ENCODE measurements around the gene PLA2G6. TPM values are rescaled to one million over a fixed set of nuclear protein-coding genes. Genes with fewer than 3 reads are reported as not detected.

The PLA2G6 gene
- total RNA-seq, 1 experiment from 2014 or later: 36.0 TPM

DNA sequence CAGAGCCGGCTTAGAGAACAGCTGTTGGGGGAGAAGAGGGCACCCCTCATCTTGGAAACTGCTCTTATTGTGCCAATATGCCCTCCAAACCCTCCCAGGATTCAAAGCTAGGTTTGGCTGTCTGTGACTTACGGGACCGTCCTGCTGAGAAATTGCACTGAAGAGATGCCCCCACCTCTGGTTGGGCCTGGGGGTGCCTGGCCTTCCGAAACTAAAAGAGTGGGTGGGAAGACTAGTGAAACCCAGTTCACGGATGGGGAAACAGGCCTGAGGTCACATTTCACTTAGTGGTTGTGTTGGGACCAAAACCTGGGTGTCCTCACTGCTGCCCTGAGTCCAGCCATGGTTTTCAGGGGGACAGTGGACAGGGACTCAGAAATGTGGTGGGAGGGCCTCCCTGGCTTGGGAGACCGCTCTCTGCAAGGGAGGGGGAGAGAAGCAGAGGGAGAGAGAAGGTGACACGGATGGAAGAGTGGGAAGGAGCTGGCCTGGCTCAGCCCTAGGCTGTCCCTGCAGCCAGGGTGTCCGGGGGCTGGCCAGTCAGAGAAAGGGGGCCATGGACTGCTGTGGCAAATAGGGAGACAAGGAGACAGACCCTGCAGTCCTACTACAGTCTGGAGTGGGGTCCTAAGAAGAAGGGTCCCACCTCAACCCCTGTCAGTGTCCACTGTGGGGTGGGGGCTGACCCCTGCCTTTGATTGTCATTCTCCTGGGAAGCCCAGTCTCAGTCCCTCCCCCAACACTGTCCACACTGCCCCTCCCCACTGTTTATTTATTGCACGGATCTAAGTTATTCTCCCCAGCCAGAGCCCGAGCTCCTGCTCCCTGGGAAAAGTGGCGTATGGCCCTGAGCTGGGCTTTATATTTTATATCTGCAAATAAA is 33.8 kb upstream of the PLA2G6 start:
- no peak overlapping the region for H2AFZ ChIP-seq (ENCODE audit: low read depth, low read length, poor library complexity, severe bottlenecking)
- no peak overlapping the region for H3K4me3 ChIP-seq (replicated peaks in 1 of 2; ENCODE audit: low read depth in 1 of 2, low read length in 2 of 2)
- ATAC-seq: no peak
- H3K4me1 ChIP-seq (ENCODE audit: control insufficient read depth in 1 of 2, insufficient read depth in 2 of 2, low read length in 2 of 2): peaks cover 24 to 54% of the 10 kb centered on the region in 2 experiments
- no peaks in the 10 kb centered on the region for H3K27me3 ChIP-seq (ENCODE audit: insufficient read depth, low read length)
- BruUV-seq (replicated peaks): no TSS peak
- ChIA-PET RAD21 (ENCODE audit: low non-redundant PET in 1 of 2, low total read pairs in 2 of 2, uncharacterized antibody in 2 of 2, unreplicated experiment in 2 of 2) (interaction anchor here in 1 of 2 experiments (0.6 to 1.3 kb wide), 2 partner anchors 21 to 117 kb away, joined by 3 read pairs; no protein-coding TSS in a partner anchor), CTCF (no interaction called here), POLR2A (interaction anchor here (1.3 kb wide), 1 partner anchor 14 kb away, joined by 4 read pairs; the partner anchor contains the start of gene MAFF)
- no peaks in the 10 kb centered on the region for H3K9me3 ChIP-seq (ENCODE audit: control insufficient read depth in 1 of 2, insufficient read depth in 1 of 2, low read depth in 1 of 2, low read length in 2 of 2)
- intact Hi-C loops (cut with micrococcal nuclease): loop anchor here (5.0 kb wide), 1 partner anchor 102 kb away; the partner anchor contains the start of gene CSNK1E
- no peak for DNase-seq (ENCODE audit: low read depth, low spot score)
- no peak overlapping the region for H3K4me2 ChIP-seq (ENCODE audit: low read length)
- peaks cover 0 to 13% of the 10 kb centered on the region in 2 experiments; a peak in 1 of 4 replicates for H3K36me3 ChIP-seq (ENCODE audit: control insufficient read depth in 1 of 2, insufficient read depth in 2 of 2, low read length in 2 of 2)
- peaks cover 30% of the 10 kb centered on the region for H3K79me2 ChIP-seq (ENCODE audit: insufficient read depth, low read length)
- no peaks in the 10 kb centered on the region for H3K9me2 ChIP-seq (ENCODE audit: insufficient read depth)
- H3K9ac ChIP-seq (ENCODE audit: low read length): no peak overlapping the region
- no peak overlapping the region; the same call in 1 of the 2 replicates for H3K27ac ChIP-seq (ENCODE audit: low read depth, low read length)
- TF ChIP-seq, protein P1, sequence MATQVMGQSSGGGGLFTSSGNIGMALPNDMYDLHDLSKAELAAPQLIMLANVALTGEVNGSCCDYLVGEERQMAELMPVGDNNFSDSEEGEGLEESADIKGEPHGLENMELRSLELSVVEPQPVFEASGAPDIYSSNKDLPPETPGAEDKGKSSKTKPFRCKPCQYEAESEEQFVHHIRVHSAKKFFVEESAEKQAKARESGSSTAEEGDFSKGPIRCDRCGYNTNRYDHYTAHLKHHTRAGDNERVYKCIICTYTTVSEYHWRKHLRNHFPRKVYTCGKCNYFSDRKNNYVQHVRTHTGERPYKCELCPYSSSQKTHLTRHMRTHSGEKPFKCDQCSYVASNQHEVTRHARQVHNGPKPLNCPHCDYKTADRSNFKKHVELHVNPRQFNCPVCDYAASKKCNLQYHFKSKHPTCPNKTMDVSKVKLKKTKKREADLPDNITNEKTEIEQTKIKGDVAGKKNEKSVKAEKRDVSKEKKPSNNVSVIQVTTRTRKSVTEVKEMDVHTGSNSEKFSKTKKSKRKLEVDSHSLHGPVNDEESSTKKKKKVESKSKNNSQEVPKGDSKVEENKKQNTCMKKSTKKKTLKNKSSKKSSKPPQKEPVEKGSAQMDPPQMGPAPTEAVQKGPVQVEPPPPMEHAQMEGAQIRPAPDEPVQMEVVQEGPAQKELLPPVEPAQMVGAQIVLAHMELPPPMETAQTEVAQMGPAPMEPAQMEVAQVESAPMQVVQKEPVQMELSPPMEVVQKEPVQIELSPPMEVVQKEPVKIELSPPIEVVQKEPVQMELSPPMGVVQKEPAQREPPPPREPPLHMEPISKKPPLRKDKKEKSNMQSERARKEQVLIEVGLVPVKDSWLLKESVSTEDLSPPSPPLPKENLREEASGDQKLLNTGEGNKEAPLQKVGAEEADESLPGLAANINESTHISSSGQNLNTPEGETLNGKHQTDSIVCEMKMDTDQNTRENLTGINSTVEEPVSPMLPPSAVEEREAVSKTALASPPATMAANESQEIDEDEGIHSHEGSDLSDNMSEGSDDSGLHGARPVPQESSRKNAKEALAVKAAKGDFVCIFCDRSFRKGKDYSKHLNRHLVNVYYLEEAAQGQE (IDR thresholded peaks at IDR 0.05; ENCODE audit: low read depth): no peak
- no peak for TF ChIP-seq FOSL1 (IDR thresholded peaks at IDR 0.05; ENCODE audit: low read depth)
- TF ChIP-seq EZH2 (IDR thresholded peaks at IDR 0.05): no peak
- TF ChIP-seq RAD21 (IDR thresholded peaks at IDR 0.05; ENCODE audit: low read depth): no peak
- TF ChIP-seq YY1 (IDR thresholded peaks at IDR 0.05; ENCODE audit: extremely low read depth, insufficient replicate concordance, low read depth, low read length): no peak
- no peak for TF ChIP-seq SRF (IDR thresholded peaks at IDR 0.05; ENCODE audit: low read depth)
- no peak for TF ChIP-seq POLR2AphosphoS5 (IDR thresholded peaks at IDR 0.05; ENCODE audit: low read depth, low read length)
- no peak for TF ChIP-seq TCF7L2 (IDR thresholded peaks at IDR 0.05; ENCODE audit: borderline replicate concordance, extremely low read depth, insufficient read depth, insufficient read length)
- TF ChIP-seq, protein P2, sequence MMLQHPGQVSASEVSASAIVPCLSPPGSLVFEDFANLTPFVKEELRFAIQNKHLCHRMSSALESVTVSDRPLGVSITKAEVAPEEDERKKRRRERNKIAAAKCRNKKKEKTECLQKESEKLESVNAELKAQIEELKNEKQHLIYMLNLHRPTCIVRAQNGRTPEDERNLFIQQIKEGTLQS (IDR thresholded peaks at IDR 0.05): no peak
- no peak for TF ChIP-seq ZNF274 (IDR thresholded peaks at IDR 0.05; ENCODE audit: low read depth, low read length)
- TF ChIP-seq CBX3 (IDR thresholded peaks at IDR 0.05; ENCODE audit: low read depth): no peak
- no peak for TF ChIP-seq CEBPB (IDR thresholded peaks at IDR 0.05; ENCODE audit: low read depth)
- TF ChIP-seq CTCF (IDR thresholded peaks at IDR 0.05 in 2 of 3, conservative IDR thresholded peaks at IDR 0.05 in 1 of 3; ENCODE audit: borderline replicate concordance in 1 of 3, insufficient read depth in 1 of 3, low read depth in 2 of 3, low read length in 2 of 3): no peak
- no peak for TF ChIP-seq ELF1 (IDR thresholded peaks at IDR 0.05; ENCODE audit: borderline replicate concordance, low read depth)
- TF ChIP-seq ZBTB33 (IDR thresholded peaks at IDR 0.05; ENCODE audit: extremely low read depth, insufficient replicate concordance, low read length): no peak
- no peaks in the 10 kb centered on the region for H4K20me1 ChIP-seq (ENCODE audit: insufficient read depth)
